Left cardiac atrium (tissue), 2 donors: Measurements from ENCODE around the gene CDC42BPB. TPM values are rescaled to one million over a fixed set of nuclear protein-coding genes. Genes with fewer than 3 reads are reported as not detected.

Source experiments
- total RNA-seq, 2 donors: library from RNA; stranded (reverse); fragmentation: NEBNext Ultra II Directional; extraction: Animal tissue kit (Norgen Biotek cat#: 25700); gene quantifications; one replicate each; pipeline ENCODE4 v1.2.1, GENCODE V29; 2021
- donor health status: DM: no; HTN: yes; CAD: no; lungs with severe emphysema.
- donor health status: DM: yes; HTN: yes; CAD: no.

The CDC42BPB gene
- total RNA-seq, 2 donors from 2014 or later: 57.3 to 79.2 TPM

Other genes with a start within 250 kb of the CDC42BPB start
- gene AMN, start 134.9 kb downstream of the CDC42BPB start, total RNA-seq: 1 to 10 TPM in 1 of 2 donors, under 1 TPM in 1; 0.68 to 1.6 TPM
- under 1 TPM in 1 of 2 donors, not detected in 1; 0.47 TPM for gene LBHD2, start 26.7 kb upstream of the CDC42BPB start, total RNA-seq
- under 1 TPM; 0.91 to 0.92 TPM for gene EXOC3L4, start 37.2 kb upstream of the CDC42BPB start, total RNA-seq
- 10 to 100 TPM; 60.2 to 72.0 TPM for gene TNFAIP2, start 65.9 kb upstream of the CDC42BPB start, total RNA-seq